K562 (cell line): ENCODE measurements around the gene ERN1. TPM values are rescaled to one million over a fixed set of nuclear protein-coding genes. Genes with fewer than 3 reads are reported as not detected.

Experiments
- C11orf30 ChIP-seq: fragments of 450-650 bp; IDR thresholded peaks from 2 replicates; pipeline ENCODE4 v1.6.1; 2016; ENCODE audit warnings: low read depth, mild to moderate bottlenecking
- DMBX1 ChIP-seq: fragments of 250-450 bp; sonication (Bioruptor Pico); IDR thresholded peaks from 2 replicates; pipeline ENCODE4 v1.8.0; 2022; ENCODE audit warnings: inconsistent platforms, mild to moderate bottlenecking, moderate library complexity, borderline replicate concordance
- POLR2H ChIP-seq: IDR thresholded peaks from 2 replicates; pipeline ENCODE4 v1.6.1; 2016; ENCODE audit warnings: missing genetic modification characterization, low read depth, mild to moderate bottlenecking, control low read depth, missing compliant biosample characterization, moderate library complexity
- TAL1 ChIP-seq: fragments of 450-650 bp; IDR thresholded peaks from 2 replicates; pipeline ENCODE4 v1.6.1; 2016; ENCODE audit warnings: mild to moderate bottlenecking
- TFE3 ChIP-seq: fragments of 450-650 bp; formaldehyde crosslinking; IDR thresholded peaks from 2 replicates; pipeline ENCODE4 v1.4.0; 2020; ENCODE audit warnings: mild to moderate bottlenecking, mixed read lengths
- TSHZ1 ChIP-seq: fragments of 250-450 bp; sonication (Bioruptor Pico); IDR thresholded peaks from 2 replicates; pipeline ENCODE4 v1.4.0; 2020; ENCODE audit warnings: mild to moderate bottlenecking, moderate library complexity
- XRCC3 ChIP-seq: fragments of 450-650 bp; IDR thresholded peaks from 2 replicates; pipeline ENCODE4 v1.6.1; 2017; ENCODE audit warnings: mild to moderate bottlenecking, moderate library complexity
- polyA plus RNA-seq, 8 experiments: library from polyadenylated mRNA; depleted of rRNA in 4 of 8; stranded (reverse) in 5 of 8; unstranded in 3 of 8; fragments of >200 nt; fragmentation: Nextera tagmentation in 2 of 8; fragmentation: Illumina TruSeq in 1 of 8; extraction: Ambion mirVana in 2 of 8; extraction: Trizol in 1 of 8; gene quantifications; 2 replicates each; pipeline versions ENCODE4 v1.2.1 to v1.2.3, GENCODE V29; 2011 to 2014; ENCODE audit warnings: inconsistent platforms in 1 of 8, missing spikeins in 1 of 8
- total RNA-seq, 7 experiments: library from RNA; depleted of rRNA in 6 of 7; stranded (reverse); fragments of >200 nt in 6 of 7; fragmentation: Illumina TruSeq in 2 of 7; extraction: Trizol in 2 of 7; gene quantifications; 2 replicates each; pipeline versions ENCODE4 v1.2.1 to v1.2.3, GENCODE V29; 2011 to 2021; ENCODE audit warnings: low replicate concordance in 1 of 7
- TF ChIP-seq, protein P1 (sequence below): fragments of 450-650 bp; conservative IDR thresholded peaks from 2 replicates; pipeline ENCODE4 v1.6.1; 2016; ENCODE audit warnings: missing genetic modification characterization, low read depth, mild to moderate bottlenecking, control low read depth, missing compliant biosample characterization
- TF ChIP-seq, protein P2 (sequence below): IDR thresholded peaks from 2 replicates; pipeline ENCODE4 v1.6.1; 2016; ENCODE audit warnings: missing genetic modification characterization, missing compliant biosample characterization

ERN1 gene
- total and polyA plus RNA-seq, 9 of the 15 experiments (the other 6 are each of a cell fraction or from before 2014, with no cell fraction given): 2.1 to 22.5 (median 7.3) TPM

DNA sequence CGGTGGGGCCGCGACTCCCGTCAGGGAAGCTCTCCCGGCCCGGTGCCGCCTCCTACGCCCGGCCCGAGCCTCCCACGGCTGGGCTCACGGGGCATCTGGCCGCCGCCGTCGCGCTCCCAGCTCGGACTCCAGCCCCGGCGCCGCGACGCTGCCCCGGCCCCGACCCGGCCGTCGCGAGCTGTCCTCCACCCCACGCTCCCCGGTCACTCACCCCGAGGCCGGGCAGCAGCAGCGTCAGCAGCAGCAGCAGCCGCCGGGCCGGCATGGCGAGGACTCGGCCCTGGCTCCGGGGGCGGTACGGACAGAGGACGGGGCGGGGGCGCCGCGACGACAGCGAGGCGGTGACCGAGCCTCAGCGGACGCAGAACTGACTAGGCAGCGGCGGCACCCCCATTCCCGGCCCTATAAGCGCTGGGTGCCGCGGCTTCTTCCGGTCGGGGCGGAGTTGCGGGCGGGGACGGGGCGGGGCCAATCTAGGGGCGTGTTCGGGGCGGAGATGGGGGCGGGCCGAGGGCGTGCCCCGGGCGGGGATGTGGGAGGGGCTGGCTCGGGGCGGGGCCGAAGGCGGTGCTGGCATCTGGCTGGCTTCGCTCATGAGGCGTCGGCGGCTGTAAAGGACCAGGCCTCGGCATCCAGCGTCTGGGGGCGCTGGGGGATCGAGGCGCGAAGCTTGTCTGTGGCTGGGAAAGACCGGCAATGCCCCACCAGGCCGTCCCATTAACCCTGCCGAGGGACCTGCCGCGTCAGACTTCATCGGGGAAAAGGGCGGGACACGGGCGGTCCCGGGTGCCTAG is at the start of gene ERN1 (continued):
- TF ChIP-seq TSHZ1 (CRISPR knock-in tag) (no peak), POLR2H (peak; percentile 95), C11orf30 (no peak), TFE3 (CRISPR knock-in tag) (no peak), TAL1 (no peak), XRCC3 (no peak), DMBX1 (CRISPR knock-in tag) (no peak)
- TF ChIP-seq, protein P1, sequence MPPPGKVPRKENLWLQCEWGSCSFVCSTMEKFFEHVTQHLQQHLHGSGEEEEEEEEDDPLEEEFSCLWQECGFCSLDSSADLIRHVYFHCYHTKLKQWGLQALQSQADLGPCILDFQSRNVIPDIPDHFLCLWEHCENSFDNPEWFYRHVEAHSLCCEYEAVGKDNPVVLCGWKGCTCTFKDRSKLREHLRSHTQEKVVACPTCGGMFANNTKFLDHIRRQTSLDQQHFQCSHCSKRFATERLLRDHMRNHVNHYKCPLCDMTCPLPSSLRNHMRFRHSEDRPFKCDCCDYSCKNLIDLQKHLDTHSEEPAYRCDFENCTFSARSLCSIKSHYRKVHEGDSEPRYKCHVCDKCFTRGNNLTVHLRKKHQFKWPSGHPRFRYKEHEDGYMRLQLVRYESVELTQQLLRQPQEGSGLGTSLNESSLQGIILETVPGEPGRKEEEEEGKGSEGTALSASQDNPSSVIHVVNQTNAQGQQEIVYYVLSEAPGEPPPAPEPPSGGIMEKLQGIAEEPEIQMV (tag): peak; percentile 78; the same call in 1 of the 2 replicates
- TF ChIP-seq, protein P2, sequence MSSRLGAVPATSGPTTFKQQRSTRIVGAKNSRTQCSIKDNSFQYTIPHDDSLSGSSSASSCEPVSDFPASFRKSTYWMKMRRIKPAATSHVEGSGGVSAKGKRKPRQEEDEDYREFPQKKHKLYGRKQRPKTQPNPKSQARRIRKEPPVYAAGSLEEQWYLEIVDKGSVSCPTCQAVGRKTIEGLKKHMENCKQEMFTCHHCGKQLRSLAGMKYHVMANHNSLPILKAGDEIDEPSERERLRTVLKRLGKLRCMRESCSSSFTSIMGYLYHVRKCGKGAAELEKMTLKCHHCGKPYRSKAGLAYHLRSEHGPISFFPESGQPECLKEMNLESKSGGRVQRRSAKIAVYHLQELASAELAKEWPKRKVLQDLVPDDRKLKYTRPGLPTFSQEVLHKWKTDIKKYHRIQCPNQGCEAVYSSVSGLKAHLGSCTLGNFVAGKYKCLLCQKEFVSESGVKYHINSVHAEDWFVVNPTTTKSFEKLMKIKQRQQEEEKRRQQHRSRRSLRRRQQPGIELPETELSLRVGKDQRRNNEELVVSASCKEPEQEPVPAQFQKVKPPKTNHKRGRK: no peak
